Measurements from ENCODE around the gene ST3GAL4. TPM values are rescaled to one million over a fixed set of nuclear protein-coding genes. Genes with fewer than 3 reads are reported as not detected.

The ST3GAL4 gene
- total RNA-seq, 1 donor from 2014 or later = 15.6 TPM

GRCh38 chr11:126358763-126359160 lies 3.3 kb downstream of the ST3GAL4 start:
- TF ChIP-seq, protein P1, sequence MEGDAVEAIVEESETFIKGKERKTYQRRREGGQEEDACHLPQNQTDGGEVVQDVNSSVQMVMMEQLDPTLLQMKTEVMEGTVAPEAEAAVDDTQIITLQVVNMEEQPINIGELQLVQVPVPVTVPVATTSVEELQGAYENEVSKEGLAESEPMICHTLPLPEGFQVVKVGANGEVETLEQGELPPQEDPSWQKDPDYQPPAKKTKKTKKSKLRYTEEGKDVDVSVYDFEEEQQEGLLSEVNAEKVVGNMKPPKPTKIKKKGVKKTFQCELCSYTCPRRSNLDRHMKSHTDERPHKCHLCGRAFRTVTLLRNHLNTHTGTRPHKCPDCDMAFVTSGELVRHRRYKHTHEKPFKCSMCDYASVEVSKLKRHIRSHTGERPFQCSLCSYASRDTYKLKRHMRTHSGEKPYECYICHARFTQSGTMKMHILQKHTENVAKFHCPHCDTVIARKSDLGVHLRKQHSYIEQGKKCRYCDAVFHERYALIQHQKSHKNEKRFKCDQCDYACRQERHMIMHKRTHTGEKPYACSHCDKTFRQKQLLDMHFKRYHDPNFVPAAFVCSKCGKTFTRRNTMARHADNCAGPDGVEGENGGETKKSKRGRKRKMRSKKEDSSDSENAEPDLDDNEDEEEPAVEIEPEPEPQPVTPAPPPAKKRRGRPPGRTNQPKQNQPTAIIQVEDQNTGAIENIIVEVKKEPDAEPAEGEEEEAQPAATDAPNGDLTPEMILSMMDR (IDR thresholded peaks at IDR 0.05; ENCODE audit: unreplicated experiment) = no peak
- Mint-ChIP-seq H3K27ac (no peak overlapping the region), H3K27me3 (ENCODE audit: low read depth) (no peaks in the 10 kb centered on the region), H3K4me3 (no peak overlapping the region), H3K4me1 (peaks cover 45% of the 10 kb centered on the region), H3K9me3 (no peaks in the 10 kb centered on the region), H3K36me3 (no peaks in the 10 kb centered on the region)
- DNase-seq (ENCODE audit: low spot score in 2 of 2, unreplicated experiment in 2 of 2) = no peak

DNA sequence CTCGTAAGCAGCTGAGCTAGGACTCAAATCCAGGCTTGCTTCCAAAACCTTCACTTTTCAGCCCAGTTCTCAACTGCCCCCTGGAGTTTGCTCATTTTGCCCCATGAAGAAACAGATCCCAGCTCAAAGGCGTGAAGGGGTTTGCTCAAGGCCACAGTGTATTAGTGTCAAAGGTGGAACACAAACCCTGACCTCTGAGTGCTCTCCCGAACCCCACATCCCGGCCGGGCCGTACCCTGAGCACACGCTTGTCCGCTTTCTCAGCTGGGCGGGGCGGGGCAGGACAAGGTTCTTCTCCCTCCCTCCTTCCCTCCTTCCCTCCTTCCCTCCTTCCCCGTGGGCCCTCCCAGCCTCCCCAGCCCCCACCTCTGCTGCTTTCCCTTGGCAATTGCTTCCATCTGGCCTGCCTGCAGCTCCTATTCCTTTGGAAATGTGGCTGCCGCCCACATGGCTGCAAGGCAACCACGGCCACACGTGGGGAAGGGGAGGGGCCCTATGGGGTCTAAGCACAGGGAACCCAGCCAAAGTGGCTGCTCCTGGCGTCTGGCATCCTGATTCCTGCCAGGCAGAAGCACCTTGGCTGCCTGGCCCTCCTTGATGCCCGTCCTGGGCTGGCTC lies 4.1 kb downstream of the ST3GAL4 start:
- H3K4me3 Mint-ChIP-seq = no peak overlapping the region
- TF ChIP-seq, protein P1 (IDR thresholded peaks at IDR 0.05; ENCODE audit: unreplicated experiment) = no peak
- peaks cover 39% of the 10 kb centered on the region for H3K4me1 Mint-ChIP-seq
- no peak overlapping the region for H3K27ac Mint-ChIP-seq
- H3K36me3 Mint-ChIP-seq = no peaks in the 10 kb centered on the region
- H3K9me3 Mint-ChIP-seq = no peaks in the 10 kb centered on the region
- no peaks in the 10 kb centered on the region for H3K27me3 Mint-ChIP-seq (ENCODE audit: low read depth)
- DNase-seq (ENCODE audit: low spot score in 2 of 2, unreplicated experiment in 2 of 2) = no peak

DNA sequence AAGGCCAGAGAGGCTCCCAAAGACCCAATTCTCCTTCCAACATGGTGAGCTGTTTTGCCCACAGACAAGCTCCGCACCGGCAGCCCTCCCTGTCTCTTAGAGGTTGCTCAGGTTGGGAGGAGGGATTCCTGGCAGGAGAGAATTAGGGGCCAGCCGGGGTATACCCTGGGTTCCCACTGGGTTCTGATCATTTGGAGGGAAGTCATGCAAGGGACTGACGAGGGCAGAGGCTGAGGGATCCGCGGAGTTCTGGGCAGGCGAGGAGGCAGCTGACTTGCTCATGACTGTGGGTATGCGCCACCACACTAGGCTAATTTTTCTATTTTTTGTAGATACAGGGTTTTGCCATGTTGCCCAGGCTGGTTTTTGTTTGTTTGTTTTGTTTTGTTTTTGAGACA lies 4.6 kb downstream of the ST3GAL4 start:
- no peaks in the 10 kb centered on the region for H3K9me3 Mint-ChIP-seq
- no peaks in the 10 kb centered on the region for H3K36me3 Mint-ChIP-seq
- no peak overlapping the region for H3K27ac Mint-ChIP-seq
- H3K4me1 Mint-ChIP-seq = peaks cover 34% of the 10 kb centered on the region
- H3K4me3 Mint-ChIP-seq = no peak overlapping the region
- TF ChIP-seq, protein P1 (IDR thresholded peaks at IDR 0.05; ENCODE audit: unreplicated experiment) = no peak
- H3K27me3 Mint-ChIP-seq (ENCODE audit: low read depth) = no peaks in the 10 kb centered on the region
- no peak for DNase-seq (ENCODE audit: low spot score in 2 of 2, unreplicated experiment in 2 of 2)

DNA sequence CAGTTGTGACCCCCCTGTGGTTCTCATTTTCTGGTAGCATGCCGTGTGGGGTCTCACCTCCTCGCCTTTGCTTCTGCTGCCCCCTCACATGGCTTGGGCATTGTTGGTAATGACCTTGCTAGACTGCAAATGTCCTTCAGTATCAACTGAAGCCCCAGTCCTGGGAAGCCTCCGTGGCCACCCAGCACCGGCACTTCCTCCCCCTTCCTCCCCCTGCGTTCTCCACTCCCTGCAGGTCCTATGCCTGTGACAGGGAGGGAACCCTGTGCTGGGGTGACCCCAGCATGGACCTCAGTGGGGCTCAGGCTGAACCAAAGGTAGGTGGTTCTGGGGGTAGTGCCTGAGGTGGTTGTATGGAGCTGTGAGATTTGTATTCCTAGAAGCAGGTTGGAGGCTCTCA lies 5.9 kb downstream of the ST3GAL4 start:
- TF ChIP-seq, protein P1 (IDR thresholded peaks at IDR 0.05; ENCODE audit: unreplicated experiment) = no peak
- H3K9me3 Mint-ChIP-seq = no peaks in the 10 kb centered on the region
- no peak for DNase-seq (ENCODE audit: low spot score in 2 of 2, unreplicated experiment in 2 of 2)
- H3K27ac Mint-ChIP-seq = no peak overlapping the region
- H3K4me3 Mint-ChIP-seq = no peak overlapping the region
- H3K4me1 Mint-ChIP-seq = peaks cover 40% of the 10 kb centered on the region
- no peaks in the 10 kb centered on the region for H3K36me3 Mint-ChIP-seq
- H3K27me3 Mint-ChIP-seq (ENCODE audit: low read depth) = no peaks in the 10 kb centered on the region

- no peak for DNase-seq (ENCODE audit: low spot score in 2 of 2, unreplicated experiment in 2 of 2)
- TF ChIP-seq, protein P1 (IDR thresholded peaks at IDR 0.05; ENCODE audit: unreplicated experiment) = no peak
- H3K9me3 Mint-ChIP-seq = no peaks in the 10 kb centered on the region
- no peak overlapping the region for H3K4me3 Mint-ChIP-seq
- no peak overlapping the region for H3K27ac Mint-ChIP-seq
- no peaks in the 10 kb centered on the region for H3K27me3 Mint-ChIP-seq (ENCODE audit: low read depth)
- H3K36me3 Mint-ChIP-seq = no peaks in the 10 kb centered on the region
- H3K4me1 Mint-ChIP-seq = peaks cover 34% of the 10 kb centered on the region
Measured at GRCh38 chr11:126362879-126363655, 7.6 kb downstream of the ST3GAL4 start.
